RWPE1 (cell line): ENCODE results near the gene CNTN5.

Source experiments
- CTCF ChIA-PET: fragments of 350-600 bp; sonication (Branson Sonifier 250); formaldehyde crosslinking; extraction: SDS; loops from one replicate; lab custom pipeline; 2021; lab: Yijun Ruan, JAX
- POLR2A ChIA-PET: fragments of 400-600 bp; formaldehyde crosslinking; extraction: SDS; loops from one replicate; lab custom pipeline; 2020; ENCODE audit warnings: antibody characterized with exemption; ENCODE audit not compliant: low non-redundant PET; lab: Yijun Ruan, JAX
- DNase-seq: peaks from one replicate; pipeline ENCODE4 v3.0.0; 2012; ENCODE audit warnings: low spot score
- H3K27ac ChIP-seq: fragments of 450-650 bp; 2 replicates; pipeline ENCODE4 v1.5.1; 2017
- CTCF ChIP-seq: fragments of 450-650 bp; conservative IDR thresholded peaks from 2 replicates; pipeline ENCODE4 v1.5.1; 2017; ENCODE audit warnings: low read depth, mild to moderate bottlenecking

Gene CNTN5

DNA sequence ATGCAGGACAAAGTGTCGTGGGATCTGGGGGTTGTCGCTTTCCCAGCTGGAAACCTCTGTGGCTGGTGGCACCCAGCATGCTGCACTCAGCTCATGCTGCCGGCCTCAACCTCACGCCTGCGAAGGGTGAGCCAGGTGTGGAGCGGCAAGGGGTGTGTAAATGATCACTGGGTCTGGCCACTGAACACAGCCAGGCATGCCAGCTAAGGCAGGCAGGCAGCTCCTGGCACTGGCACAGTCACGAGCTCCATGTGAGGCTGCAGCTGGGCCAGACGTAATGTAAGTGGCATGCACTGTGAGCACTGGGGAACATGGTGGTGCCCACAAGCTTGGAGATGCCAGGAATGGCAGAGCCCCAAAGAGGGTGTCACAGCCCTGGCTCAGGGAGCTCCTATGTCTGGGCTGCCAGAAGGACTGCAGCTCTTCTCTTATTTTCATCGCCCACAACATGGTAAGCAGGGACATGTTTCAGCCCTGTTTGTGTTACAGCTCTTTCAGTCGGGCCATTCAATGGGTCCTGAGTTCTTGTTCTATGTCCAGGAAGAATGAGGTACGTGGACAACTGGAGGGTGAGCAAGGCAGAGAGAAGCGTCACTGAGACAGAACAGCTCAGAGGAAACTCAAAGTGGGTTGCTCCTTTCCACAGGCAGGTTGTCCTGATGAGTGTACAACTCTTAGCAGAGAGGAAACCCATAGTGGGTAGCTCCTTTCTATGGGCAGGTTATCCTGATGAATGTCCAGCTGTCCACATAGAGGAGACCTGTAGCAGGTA, 403.8 kb downstream of the CNTN5 start:
- no peak for TF ChIP-seq CTCF
- POLR2A ChIA-PET, result no interaction called here
- no peak for DNase-seq
- H3K27ac ChIP-seq, result no peak overlapping the region
- CTCF ChIA-PET, result no interaction called here

DNA sequence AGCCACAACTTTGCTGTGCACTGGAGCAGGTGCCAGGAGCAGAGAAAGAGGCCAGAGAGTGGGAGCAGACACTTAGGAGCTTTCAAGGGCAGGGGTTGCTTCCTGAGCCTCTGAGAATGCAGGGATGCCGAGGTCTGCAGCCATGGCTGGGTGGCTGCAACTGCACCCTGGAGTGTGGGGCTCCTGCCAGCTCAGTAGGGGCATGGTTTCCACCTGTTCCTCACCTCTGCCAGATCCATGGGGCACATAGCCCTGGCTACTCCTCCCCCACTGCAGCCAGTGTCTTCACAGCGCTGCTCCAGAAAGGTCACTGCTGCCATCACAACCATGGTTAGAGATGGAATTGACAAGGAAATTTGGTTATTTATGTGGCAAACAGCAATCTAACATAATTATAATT, 404.8 kb downstream of the CNTN5 start:
- POLR2A ChIA-PET, result no interaction called here
- DNase-seq, result no peak
- H3K27ac ChIP-seq, result no peak overlapping the region
- CTCF ChIA-PET, result no interaction called here
- TF ChIP-seq CTCF, result no peak

DNA sequence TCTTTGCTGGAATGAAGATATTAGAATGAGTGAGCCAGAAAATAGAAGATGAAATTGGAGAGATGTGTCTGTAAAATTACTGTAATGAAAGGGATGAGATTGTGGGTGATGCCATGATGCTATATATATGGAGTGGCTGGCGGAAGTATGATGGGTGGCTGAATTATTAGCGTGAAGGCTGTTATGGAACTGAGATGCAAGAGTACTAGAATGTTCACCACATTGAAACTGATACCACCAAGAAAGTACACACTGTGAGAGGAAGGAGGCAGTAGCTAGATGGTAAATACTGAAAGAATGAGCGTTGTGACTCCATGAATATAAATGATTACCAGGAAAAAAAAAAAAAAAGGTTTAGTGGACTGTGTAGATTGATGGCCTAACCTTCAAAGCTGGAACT, 411.9 kb downstream of the CNTN5 start:
- ChIA-PET CTCF (no interaction called here), POLR2A (no interaction called here)
- no peak for TF ChIP-seq CTCF

GRCh38 chr11:99443276-99443675, 422.5 kb downstream of the CNTN5 start:
- TF ChIP-seq CTCF, result no peak
- no peak for DNase-seq
- H3K27ac ChIP-seq, result no peak overlapping the region
- POLR2A ChIA-PET, result no interaction called here
- CTCF ChIA-PET, result no interaction called here

More for the DNA sequence above, 411.9 kb downstream of the CNTN5 start:
- no peak overlapping the region for H3K27ac ChIP-seq
- no peak for DNase-seq

GRCh38 chr11:99446400-99446799, 425.7 kb downstream of the CNTN5 start:
- ChIA-PET CTCF (no interaction called here), POLR2A (no interaction called here)
- DNase-seq, result no peak
- no peak overlapping the region for H3K27ac ChIP-seq
- no peak for TF ChIP-seq CTCF

DNA sequence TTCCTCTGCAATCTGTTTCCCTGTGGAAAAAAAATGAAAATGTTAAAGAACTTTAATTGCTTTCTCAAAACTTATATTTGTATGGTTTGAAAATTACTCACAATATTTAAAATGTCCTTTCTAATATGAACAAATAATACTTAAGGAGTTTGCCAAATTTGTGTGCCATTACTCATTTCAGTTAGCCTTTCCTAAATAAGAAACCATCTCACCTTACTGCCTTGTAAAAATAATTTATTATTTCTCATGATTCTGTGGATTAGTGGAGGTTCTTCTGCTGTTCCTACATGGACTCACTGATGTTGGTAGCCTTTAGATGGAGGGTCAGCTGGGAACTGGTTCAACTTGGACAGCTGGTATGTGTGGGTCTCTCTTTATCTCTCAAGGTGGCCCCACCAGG, 428.6 kb downstream of the CNTN5 start:
- no peak for DNase-seq
- ChIA-PET POLR2A (no interaction called here), CTCF (interaction anchor here (0.6 to 0.7 kb wide), 3 partner anchors 135 to 565 kb away, joined by 3 to 7 read pairs (median 3); no protein-coding TSS in a partner anchor)
- no peak overlapping the region for H3K27ac ChIP-seq
- TF ChIP-seq CTCF, result no peak
